ENCODE measurements around the gene NUDT15.
"Not testable (repeated sequence)": the region's sequence is repeated elsewhere in the genome, so short reads cannot be mapped to it uniquely, and the experiment has no call there.

Gene NUDT15

DNA sequence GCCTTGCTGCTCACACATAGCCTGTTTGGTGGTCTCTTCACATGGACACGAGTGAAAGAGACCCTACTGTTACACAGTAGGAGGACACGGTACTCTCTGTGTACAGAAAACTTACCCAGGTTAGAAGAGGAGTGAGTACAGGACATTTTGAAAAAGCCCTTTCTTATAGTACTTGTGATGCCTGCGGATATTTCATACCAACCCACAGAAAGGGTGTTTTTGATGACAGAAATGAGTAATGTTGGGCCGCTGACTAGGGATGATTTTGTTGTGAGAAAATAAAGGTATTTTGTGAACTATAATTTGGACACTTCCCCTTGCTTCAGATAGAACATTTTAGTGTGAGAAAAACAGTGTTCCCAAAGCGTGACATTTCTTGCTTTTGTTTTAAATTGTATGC, 18.2 kb downstream of the NUDT15 start:
- H2AFZ ChIP-seq (ENCODE audit: low read depth, low read length, severe bottlenecking) = no peak overlapping the region
- no peaks in the 10 kb centered on the region for H3F3A ChIP-seq (ENCODE audit: insufficient read depth)
- H3K9me3 ChIP-seq (ENCODE audit: insufficient read depth, low read length) = no peaks in the 10 kb centered on the region
- H3K9me2 ChIP-seq (replicated peaks; ENCODE audit: insufficient read depth, low read length) = no peaks in the 10 kb centered on the region
- H3K9ac ChIP-seq (ENCODE audit: low read length) = no peak overlapping the region
- H3K79me2 ChIP-seq (ENCODE audit: insufficient read depth, low read length) = no peaks in the 10 kb centered on the region
- no peaks in the 10 kb centered on the region for H3K27me3 ChIP-seq (ENCODE audit: low read length)
- no peak overlapping the region for H3K4me2 ChIP-seq (ENCODE audit: low read depth, low read length, poor library complexity, severe bottlenecking)
- 0 out of 2 replicates have a peak, but pooled peaks cover 12% of the 10 kb centered on the region for H3K36me3 ChIP-seq (ENCODE audit: low read length)
- H3K4me3 ChIP-seq (ENCODE audit: insufficient read depth, low read length, poor library complexity, severe bottlenecking) = no peak overlapping the region
- H3K27ac ChIP-seq (ENCODE audit: low read depth, low read length) = no peak overlapping the region
- no peak for TF ChIP-seq EZH2phosphoT487 (conservative IDR thresholded peaks at IDR 0.05; ENCODE audit: low read length)
- TF ChIP-seq, protein P1, sequence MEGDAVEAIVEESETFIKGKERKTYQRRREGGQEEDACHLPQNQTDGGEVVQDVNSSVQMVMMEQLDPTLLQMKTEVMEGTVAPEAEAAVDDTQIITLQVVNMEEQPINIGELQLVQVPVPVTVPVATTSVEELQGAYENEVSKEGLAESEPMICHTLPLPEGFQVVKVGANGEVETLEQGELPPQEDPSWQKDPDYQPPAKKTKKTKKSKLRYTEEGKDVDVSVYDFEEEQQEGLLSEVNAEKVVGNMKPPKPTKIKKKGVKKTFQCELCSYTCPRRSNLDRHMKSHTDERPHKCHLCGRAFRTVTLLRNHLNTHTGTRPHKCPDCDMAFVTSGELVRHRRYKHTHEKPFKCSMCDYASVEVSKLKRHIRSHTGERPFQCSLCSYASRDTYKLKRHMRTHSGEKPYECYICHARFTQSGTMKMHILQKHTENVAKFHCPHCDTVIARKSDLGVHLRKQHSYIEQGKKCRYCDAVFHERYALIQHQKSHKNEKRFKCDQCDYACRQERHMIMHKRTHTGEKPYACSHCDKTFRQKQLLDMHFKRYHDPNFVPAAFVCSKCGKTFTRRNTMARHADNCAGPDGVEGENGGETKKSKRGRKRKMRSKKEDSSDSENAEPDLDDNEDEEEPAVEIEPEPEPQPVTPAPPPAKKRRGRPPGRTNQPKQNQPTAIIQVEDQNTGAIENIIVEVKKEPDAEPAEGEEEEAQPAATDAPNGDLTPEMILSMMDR (IDR thresholded peaks at IDR 0.05; ENCODE audit: insufficient read depth, low read length, poor library complexity, severe bottlenecking) = no peak
- no peaks in the 10 kb centered on the region for H4K20me1 ChIP-seq (ENCODE audit: low read depth, low read length)

DNA sequence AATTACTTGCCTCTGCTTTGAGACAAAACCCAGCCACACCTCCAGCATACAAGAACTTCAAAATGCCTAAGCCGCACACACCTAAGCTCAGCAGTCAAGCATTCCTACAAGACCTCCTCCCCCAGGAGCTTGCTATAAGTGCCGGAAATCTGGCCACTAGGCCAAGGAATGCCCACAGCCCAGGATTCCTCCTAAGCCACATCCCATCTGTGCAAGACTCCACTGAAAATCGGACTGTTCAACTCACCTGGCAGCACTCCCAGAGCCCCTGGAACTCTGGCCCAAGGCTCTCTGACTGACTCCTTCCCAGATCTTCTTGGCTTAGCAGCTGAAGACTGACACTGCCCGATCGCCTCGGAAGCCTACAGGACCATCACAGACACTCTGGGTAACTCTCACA, 21.0 kb downstream of the NUDT15 start:
- not testable (repeated sequence) for H3K9me2 ChIP-seq (replicated peaks; ENCODE audit: insufficient read depth, low read length); H4K20me1 ChIP-seq (ENCODE audit: low read depth, low read length); H3K9me3 ChIP-seq (ENCODE audit: insufficient read depth, low read length); H3F3A ChIP-seq (ENCODE audit: insufficient read depth); H3K4me2 ChIP-seq (ENCODE audit: low read depth, low read length, poor library complexity, severe bottlenecking); H3K36me3 ChIP-seq (ENCODE audit: low read length); H3K27me3 ChIP-seq (ENCODE audit: low read length); H2AFZ ChIP-seq (ENCODE audit: low read depth, low read length, severe bottlenecking); H3K4me3 ChIP-seq (ENCODE audit: insufficient read depth, low read length, poor library complexity, severe bottlenecking); H3K9ac ChIP-seq (ENCODE audit: low read length); H3K79me2 ChIP-seq (ENCODE audit: insufficient read depth, low read length); H3K27ac ChIP-seq (ENCODE audit: low read depth, low read length)

DNA sequence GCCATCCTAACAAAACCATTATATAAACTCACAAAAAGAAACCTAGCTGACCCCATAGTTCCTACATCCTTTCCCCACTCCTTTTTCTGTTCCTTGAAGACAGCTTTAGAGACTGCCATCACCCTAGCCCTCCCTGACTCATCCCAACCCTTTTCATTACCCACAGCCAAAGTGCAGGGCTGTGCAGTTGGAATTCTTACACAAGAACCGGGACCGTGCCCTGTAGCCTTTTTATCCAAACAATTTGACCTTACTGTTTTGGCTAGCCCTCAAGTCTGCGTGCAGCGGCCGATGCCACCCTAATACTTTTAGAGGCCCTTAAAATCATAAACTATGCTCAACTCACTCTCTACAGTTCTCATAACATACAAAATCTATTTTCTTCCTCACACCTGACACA, 22.4 kb downstream of the NUDT15 start:
- H4K20me1 ChIP-seq (ENCODE audit: low read depth, low read length); H3K9me2 ChIP-seq (replicated peaks; ENCODE audit: insufficient read depth, low read length); H3K79me2 ChIP-seq (ENCODE audit: insufficient read depth, low read length); H3K4me2 ChIP-seq (ENCODE audit: low read depth, low read length, poor library complexity, severe bottlenecking); H3K36me3 ChIP-seq (ENCODE audit: low read length); H3K9ac ChIP-seq (ENCODE audit: low read length); H3K4me3 ChIP-seq (ENCODE audit: insufficient read depth, low read length, poor library complexity, severe bottlenecking); H3K9me3 ChIP-seq (ENCODE audit: insufficient read depth, low read length); H2AFZ ChIP-seq (ENCODE audit: low read depth, low read length, severe bottlenecking); H3F3A ChIP-seq (ENCODE audit: insufficient read depth); H3K27me3 ChIP-seq (ENCODE audit: low read length); H3K27ac ChIP-seq (ENCODE audit: low read depth, low read length): not testable (repeated sequence)

DNA sequence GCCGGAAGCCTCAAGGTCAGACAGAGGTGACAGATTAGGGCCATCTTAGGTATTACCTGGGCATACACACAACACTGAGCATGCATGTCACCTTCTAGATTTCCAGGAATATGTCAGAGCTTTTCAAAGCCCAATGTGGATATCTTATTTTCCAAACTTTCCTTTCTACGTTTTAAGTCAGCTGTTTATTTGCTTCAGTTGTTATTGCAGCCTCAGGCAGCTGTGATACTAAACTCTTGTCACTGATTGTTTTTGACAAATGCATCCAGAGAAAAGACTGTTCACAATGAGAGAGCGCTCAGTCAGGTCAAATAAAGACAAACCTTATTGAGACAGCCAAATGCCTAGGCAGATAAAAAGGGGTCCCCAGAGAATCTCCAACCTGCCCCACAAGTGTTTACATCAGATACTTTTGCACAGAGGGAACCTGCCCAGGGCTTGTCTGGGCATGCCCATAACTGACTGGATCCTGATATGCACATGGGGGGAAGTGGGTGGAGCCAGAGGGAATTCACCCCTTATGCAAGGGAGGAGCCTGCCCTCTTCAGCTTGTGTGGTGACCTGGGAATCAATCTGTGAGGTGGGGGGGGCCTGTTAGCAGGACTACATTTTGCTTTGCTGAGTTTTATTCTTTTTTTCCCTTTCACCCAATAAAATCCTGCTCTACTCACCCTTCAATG, 28.9 kb downstream of the NUDT15 start:
- peaks cover 7% of the 10 kb centered on the region; the same call in 1 of the 2 replicates for H3K9me3 ChIP-seq (ENCODE audit: insufficient read depth, low read length)
- peaks cover 29% of the 10 kb centered on the region for H3K36me3 ChIP-seq (ENCODE audit: low read length)
- H3F3A ChIP-seq (ENCODE audit: insufficient read depth) = no peaks in the 10 kb centered on the region
- H3K4me3 ChIP-seq (ENCODE audit: insufficient read depth, low read length, poor library complexity, severe bottlenecking) = no peak overlapping the region
- H3K4me2 ChIP-seq (ENCODE audit: low read depth, low read length, poor library complexity, severe bottlenecking) = no peak overlapping the region
- no peak overlapping the region for H3K9ac ChIP-seq (ENCODE audit: low read length)
- no peaks in the 10 kb centered on the region for H4K20me1 ChIP-seq (ENCODE audit: low read depth, low read length)
- H3K27me3 ChIP-seq (ENCODE audit: low read length) = no peaks in the 10 kb centered on the region
- H3K79me2 ChIP-seq (ENCODE audit: insufficient read depth, low read length) = no peaks in the 10 kb centered on the region; the same call in 1 of the 2 replicates
- TF ChIP-seq EZH2phosphoT487 (conservative IDR thresholded peaks at IDR 0.05; ENCODE audit: low read length) = no peak
- TF ChIP-seq, protein P1 (IDR thresholded peaks at IDR 0.05; ENCODE audit: insufficient read depth, low read length, poor library complexity, severe bottlenecking) = no peak
- H3K27ac ChIP-seq (ENCODE audit: low read depth, low read length) = peak overlapping the region; percentile 24; the same call in 1 of the 2 replicates
- H2AFZ ChIP-seq (ENCODE audit: low read depth, low read length, severe bottlenecking) = no peak overlapping the region
- H3K9me2 ChIP-seq (replicated peaks; ENCODE audit: insufficient read depth, low read length) = no peaks in the 10 kb centered on the region
